GM06990 (cell line): ENCODE data around the gene ELMO1.

Experiments
- DNase-seq: peaks from one replicate; pipeline ENCODE4 v3.0.0-alpha.2; 2011; ENCODE audit not compliant: insufficient read length; ENCODE audit errors: extremely low read depth
- H3K27me3 ChIP-seq: replicated peaks from 2 replicates; pipeline ENCODE4 v1.6.0; 2011; ENCODE audit warnings: low read length; ENCODE audit not compliant: control insufficient read depth, insufficient read depth
- H3K36me3 ChIP-seq: 2 replicates; pipeline ENCODE4 v1.5.1; 2011; ENCODE audit warnings: low read length; ENCODE audit not compliant: control insufficient read depth, insufficient read depth
- H3K4me3 ChIP-seq: replicated peaks from 2 replicates; pipeline ENCODE4 v1.5.1; 2011; ENCODE audit warnings: low read depth, mild to moderate bottlenecking, control low read depth, low read length
- TF ChIP-seq, protein P1 (sequence below): IDR thresholded peaks from 2 replicates; pipeline ENCODE4 v1.5.1; 2011; ENCODE audit warnings: low read length, control low read depth, mild to moderate bottlenecking, inconsistent platforms; ENCODE audit not compliant: insufficient read depth, poor library complexity, severe bottlenecking

ELMO1 gene

DNA sequence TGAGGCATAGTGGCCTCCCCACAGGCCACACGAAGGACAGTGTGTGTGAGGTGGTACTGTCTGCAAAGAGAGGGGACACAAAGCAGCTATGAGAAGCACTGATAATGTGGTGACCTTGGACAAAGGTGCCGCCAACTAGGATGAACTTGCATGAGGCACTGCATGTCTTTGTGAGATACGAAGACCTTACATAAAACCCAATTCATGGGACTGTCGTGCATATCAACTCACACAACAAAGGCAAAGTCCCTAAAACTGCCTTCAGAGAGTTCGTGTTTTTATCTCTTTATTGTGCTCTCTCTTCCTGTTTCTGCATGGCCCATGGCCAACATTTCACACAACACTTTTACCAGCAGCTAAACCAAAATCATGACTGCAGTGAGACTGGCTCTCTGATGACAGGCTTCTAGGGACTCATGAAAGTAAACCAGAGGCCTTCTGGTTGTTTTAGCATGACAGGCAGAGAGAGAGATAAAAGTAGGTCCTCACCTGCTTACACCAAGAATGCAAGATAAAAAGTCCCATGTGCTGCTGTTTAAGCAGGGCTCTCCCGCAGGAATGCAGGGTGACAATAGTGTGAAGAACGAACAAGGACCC is 347.8 kb downstream of the ELMO1 start:
- no peak for DNase-seq
- H3K27me3 ChIP-seq: no peaks in the 10 kb centered on the region
- TF ChIP-seq, protein P1, sequence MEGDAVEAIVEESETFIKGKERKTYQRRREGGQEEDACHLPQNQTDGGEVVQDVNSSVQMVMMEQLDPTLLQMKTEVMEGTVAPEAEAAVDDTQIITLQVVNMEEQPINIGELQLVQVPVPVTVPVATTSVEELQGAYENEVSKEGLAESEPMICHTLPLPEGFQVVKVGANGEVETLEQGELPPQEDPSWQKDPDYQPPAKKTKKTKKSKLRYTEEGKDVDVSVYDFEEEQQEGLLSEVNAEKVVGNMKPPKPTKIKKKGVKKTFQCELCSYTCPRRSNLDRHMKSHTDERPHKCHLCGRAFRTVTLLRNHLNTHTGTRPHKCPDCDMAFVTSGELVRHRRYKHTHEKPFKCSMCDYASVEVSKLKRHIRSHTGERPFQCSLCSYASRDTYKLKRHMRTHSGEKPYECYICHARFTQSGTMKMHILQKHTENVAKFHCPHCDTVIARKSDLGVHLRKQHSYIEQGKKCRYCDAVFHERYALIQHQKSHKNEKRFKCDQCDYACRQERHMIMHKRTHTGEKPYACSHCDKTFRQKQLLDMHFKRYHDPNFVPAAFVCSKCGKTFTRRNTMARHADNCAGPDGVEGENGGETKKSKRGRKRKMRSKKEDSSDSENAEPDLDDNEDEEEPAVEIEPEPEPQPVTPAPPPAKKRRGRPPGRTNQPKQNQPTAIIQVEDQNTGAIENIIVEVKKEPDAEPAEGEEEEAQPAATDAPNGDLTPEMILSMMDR: no peak
- H3K4me3 ChIP-seq: no peak overlapping the region
- H3K36me3 ChIP-seq: no peaks in the 10 kb centered on the region

DNA sequence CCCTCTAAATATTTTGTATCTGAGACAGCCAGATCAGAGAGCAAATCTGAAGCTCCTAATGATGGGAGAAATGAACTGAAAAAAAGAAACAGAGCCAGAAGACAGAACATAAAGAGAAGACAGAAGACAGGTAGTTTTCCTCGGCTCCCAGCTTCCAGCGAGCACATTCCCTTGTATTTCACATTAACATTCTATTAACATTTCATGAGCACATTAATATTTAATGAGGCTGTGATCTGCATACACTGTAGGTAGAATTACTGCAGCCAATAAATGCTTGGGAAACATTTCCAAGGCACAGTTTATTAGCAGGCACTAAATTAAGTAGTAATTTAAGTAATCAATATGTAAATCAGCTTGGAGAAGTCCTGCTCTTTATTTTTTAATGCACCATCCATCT is 349.9 kb downstream of the ELMO1 start:
- H3K4me3 ChIP-seq: no peak overlapping the region
- TF ChIP-seq, protein P1: no peak
- no peak for DNase-seq
- peaks cover 10% of the 10 kb centered on the region for H3K36me3 ChIP-seq
- no peaks in the 10 kb centered on the region for H3K27me3 ChIP-seq

DNA sequence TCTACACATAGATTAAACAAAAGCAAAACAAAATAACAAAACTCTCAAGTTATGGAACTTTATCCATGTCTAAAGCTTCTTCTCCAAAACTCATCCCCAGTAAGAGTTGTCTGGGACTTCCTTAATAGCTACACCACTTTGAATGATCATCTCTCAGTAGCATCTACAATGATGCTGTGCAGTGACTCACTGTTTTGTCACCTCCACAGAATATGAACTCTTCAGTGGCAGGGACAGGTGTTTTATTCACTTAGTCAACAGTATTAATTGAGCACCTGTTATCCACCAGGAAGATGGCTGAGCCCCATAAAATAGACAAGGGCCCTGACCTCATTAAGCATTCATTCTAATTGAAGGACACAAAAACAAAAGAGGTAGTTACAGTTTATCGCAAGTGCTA is 350.7 kb downstream of the ELMO1 start:
- no peaks in the 10 kb centered on the region for H3K27me3 ChIP-seq
- H3K4me3 ChIP-seq: no peak overlapping the region
- DNase-seq: no peak
- TF ChIP-seq, protein P1: no peak
- H3K36me3 ChIP-seq: peaks cover 10% of the 10 kb centered on the region

DNA sequence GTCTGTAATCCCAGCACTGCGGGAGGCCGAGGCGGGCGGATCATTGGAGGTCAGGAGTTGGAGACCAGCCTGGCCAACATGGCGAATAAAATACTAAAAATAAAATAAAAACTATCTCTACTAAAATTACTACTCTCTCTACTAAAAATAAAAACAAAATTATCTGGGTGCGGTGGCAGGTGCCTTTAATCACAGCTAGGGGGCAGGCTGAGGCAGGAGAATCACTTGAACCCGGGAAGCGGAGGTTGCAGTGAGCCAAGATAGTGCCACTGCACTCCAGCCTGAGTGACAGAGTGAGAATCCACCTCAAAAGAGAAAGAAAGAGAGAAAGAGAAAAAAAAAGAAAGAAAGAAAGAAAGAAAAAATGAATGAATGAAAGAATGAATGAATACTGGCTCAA is 351.4 kb downstream of the ELMO1 start:
- DNase-seq: no peak

DNA sequence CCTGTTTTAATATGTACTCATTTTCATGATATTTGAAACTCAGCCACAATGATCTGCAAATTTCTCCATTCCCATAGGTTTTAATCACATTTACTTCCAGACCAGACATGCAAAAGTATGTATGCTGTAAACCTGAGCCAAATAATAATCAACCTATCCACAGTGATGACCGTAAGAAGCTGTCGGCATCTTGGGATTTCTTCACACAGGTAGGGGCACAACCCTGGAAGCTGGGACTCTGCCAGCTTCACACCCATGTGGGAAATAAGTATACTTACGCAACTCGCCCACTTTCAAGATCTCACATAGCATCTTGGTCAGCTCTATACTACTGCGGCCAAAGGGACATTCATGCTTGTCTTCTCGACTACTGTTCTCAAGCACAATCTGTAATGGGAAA is 352.3 kb downstream of the ELMO1 start:
- H3K4me3 ChIP-seq: no peak overlapping the region
- peaks cover 10% of the 10 kb centered on the region for H3K36me3 ChIP-seq
- no peaks in the 10 kb centered on the region for H3K27me3 ChIP-seq
- DNase-seq: no peak
- TF ChIP-seq, protein P1: no peak

More for the DNA sequence above, 351.4 kb downstream of the ELMO1 start:
- Histone ChIP-seq H3K27me3 (no peaks in the 10 kb centered on the region), H3K36me3 (peaks cover 10% of the 10 kb centered on the region), H3K4me3 (no peak overlapping the region)
- TF ChIP-seq, protein P1: peak; percentile 17

DNA sequence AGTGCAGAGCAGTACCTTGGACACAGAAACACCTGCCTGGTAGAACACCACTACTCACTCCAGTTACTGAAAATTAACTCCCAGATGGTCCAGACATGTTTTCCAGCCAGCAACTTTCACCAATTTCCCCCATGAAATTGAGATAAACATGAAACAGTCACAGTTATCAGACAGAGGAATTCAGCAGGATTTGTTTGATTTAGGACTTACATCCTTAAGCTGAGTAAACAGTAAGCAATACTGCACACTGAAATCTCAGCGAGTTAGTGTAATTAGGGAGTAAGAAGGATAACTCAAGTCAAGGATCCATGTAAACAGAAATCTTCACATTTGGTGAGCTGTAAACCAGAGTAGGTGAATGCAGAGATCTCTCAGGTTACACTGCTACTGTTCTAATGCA is 353.5 kb downstream of the ELMO1 start:
- Histone ChIP-seq H3K4me3 (no peak overlapping the region), H3K27me3 (no peaks in the 10 kb centered on the region), H3K36me3 (peaks cover 10% of the 10 kb centered on the region)
- TF ChIP-seq, protein P1: no peak
- no peak for DNase-seq
